Activated B cell treated with CpG ODN at 0.5 μM for 24 hours (primary cell): ENCODE results near the gene COPA. TPM values are rescaled to one million over a fixed set of nuclear protein-coding genes. Genes with fewer than 3 reads are reported as not detected.

Experiments
- ATAC-seq: fragments of 200-7000 bp; cut with Tn5 transposase; one replicate; pipeline ENCODE4 v1.10.0; 2021; ENCODE audit warnings: low read depth, mild to moderate bottlenecking, moderate library complexity
- CTCF ChIA-PET: fragments of 350-600 bp; sonication (Branson Sonifier 250); formaldehyde crosslinking; loops from one replicate; lab custom pipeline; 2021; ENCODE audit warnings: antibody characterized with exemption; lab: Charles Lee
- POLR2A ChIA-PET: fragments of 350-600 bp; sonication (Branson Sonifier 250); formaldehyde crosslinking; loops from one replicate; lab custom pipeline; 2021; ENCODE audit warnings: antibody characterized with exemption; lab: Charles Lee
- DNase-seq: peaks from one replicate; pipeline ENCODE4 v3.0.0; 2022
- H3K27ac Mint-ChIP-seq: one replicate; pipeline ENCODE4 v1.8.0; 2020; ENCODE audit warnings: mixed read lengths
- H3K27me3 Mint-ChIP-seq: one replicate; pipeline ENCODE4 v1.8.0; 2021; ENCODE audit warnings: mixed read lengths
- H3K36me3 Mint-ChIP-seq: one replicate; pipeline ENCODE4 v1.8.0; 2021; ENCODE audit warnings: low read depth, mixed read lengths
- H3K4me1 Mint-ChIP-seq: one replicate; pipeline ENCODE4 v1.8.0; 2021; ENCODE audit warnings: mixed read lengths
- H3K4me3 Mint-ChIP-seq: one replicate; pipeline ENCODE4 v1.8.0; 2020; ENCODE audit warnings: mild to moderate bottlenecking, mixed read lengths
- H3K9me3 Mint-ChIP-seq: one replicate; pipeline ENCODE4 v1.8.0; 2020; ENCODE audit warnings: mixed read lengths
- intact Hi-C: fragments of 100-400 bp; cut with micrococcal nuclease; formaldehyde crosslinking; loops from one replicate; pipeline ENCODE4 v1.15.1; 2024
- total RNA-seq: library from RNA; stranded (reverse); gene quantifications from 2 replicates; pipeline ENCODE4 v1.2.3, GENCODE V29; 2022
- TF ChIP-seq, protein P1 (sequence below): fragments of 200-600 bp; IDR thresholded peaks from one replicate; pipeline ENCODE4 v1.8.0; 2022; ENCODE audit warnings: antibody characterized with exemption, mild to moderate bottlenecking

COPA gene
- total RNA-seq, 1 donor from 2014 or later, result 174 TPM

DNA sequence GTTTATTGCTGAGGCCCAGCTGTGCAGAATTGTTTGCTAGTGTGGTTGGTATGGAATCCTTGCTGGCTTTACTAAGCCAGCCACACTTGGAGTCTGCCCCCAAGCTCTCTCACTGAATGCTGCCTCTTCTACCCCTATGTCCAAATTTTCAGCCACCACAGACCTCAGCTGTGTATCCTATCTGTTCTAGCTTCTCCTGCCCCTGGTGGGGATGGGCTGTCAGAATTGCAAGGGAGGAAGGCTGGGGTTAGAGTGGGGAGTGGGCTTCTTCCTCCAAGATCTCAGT lies 28.2 kb upstream of the COPA start:
- H3K27ac Mint-ChIP-seq, result no peak overlapping the region
- ATAC-seq, result no peak
- TF ChIP-seq, protein P1, sequence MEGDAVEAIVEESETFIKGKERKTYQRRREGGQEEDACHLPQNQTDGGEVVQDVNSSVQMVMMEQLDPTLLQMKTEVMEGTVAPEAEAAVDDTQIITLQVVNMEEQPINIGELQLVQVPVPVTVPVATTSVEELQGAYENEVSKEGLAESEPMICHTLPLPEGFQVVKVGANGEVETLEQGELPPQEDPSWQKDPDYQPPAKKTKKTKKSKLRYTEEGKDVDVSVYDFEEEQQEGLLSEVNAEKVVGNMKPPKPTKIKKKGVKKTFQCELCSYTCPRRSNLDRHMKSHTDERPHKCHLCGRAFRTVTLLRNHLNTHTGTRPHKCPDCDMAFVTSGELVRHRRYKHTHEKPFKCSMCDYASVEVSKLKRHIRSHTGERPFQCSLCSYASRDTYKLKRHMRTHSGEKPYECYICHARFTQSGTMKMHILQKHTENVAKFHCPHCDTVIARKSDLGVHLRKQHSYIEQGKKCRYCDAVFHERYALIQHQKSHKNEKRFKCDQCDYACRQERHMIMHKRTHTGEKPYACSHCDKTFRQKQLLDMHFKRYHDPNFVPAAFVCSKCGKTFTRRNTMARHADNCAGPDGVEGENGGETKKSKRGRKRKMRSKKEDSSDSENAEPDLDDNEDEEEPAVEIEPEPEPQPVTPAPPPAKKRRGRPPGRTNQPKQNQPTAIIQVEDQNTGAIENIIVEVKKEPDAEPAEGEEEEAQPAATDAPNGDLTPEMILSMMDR, result no peak
- H3K4me3 Mint-ChIP-seq, result no peak overlapping the region
- intact Hi-C loops, result no loop called here
- H3K36me3 Mint-ChIP-seq, result no peaks in the 10 kb centered on the region
- H3K27me3 Mint-ChIP-seq, result no peaks in the 10 kb centered on the region
- ChIA-PET POLR2A (no interaction called here), CTCF (no interaction called here)
- DNase-seq, result no peak
- H3K4me1 Mint-ChIP-seq, result peaks cover 19% of the 10 kb centered on the region
- H3K9me3 Mint-ChIP-seq, result no peaks in the 10 kb centered on the region

DNA sequence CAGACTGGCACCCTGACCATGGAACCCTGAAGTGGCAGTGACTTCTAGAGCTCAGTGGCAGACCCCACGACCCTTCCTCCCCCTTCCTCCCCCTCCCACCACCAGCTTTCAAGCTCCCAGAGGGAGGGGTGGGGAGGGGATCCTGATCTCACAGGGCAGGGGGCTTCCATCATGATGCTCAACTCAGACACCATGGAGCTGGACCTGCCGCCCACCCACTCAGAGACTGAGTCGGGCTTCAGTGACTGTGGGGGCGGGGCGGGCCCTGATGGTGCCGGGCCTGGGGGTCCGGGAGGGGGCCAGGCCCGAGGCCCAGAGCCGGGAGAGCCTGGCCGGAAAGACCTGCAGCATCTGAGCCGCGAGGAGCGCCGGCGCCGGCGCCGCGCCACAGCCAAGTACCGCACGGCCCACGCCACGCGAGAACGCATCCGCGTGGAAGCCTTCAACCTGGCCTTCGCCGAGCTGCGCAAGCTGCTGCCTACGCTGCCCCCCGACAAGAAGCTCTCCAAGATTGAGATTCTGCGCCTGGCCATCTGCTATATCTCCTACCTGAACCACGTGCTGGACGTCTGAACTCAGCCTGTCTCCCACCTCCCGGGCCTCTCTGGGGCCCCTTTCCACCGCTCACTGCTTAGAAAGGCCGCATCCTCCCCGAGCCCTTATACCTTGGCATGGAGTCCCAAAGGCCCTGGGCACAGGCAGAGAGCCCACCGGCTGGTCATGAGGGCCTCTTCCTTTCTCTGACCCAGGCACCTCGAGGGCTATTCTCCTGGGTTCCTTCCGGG lies 27.7 kb upstream of the COPA start:
- POLR2A ChIA-PET, result no interaction called here
- no peaks in the 10 kb centered on the region for H3K27me3 Mint-ChIP-seq

DNA sequence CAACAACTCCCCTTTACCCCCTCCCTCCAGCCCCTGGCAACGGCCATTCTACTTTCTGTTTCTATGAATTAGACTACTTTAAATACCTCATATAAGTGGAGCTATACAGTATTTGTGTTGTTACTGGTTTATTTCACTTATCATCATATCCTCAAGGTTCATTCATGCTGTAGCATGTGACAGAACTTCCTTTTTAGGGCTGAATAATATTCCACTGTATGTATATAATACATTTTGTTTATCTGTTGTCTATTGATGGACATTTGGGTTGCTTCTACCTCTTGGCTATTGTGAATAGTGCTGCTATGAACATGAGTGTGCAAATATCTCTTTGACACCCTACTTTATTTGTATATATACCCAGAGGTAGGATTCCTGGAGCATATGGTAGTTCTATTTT lies 26.0 kb upstream of the COPA start:
- no peaks in the 10 kb centered on the region for H3K9me3 Mint-ChIP-seq
- intact Hi-C loops, result no loop called here
- H3K36me3 Mint-ChIP-seq, result no peaks in the 10 kb centered on the region
- ATAC-seq, result no peak
- ChIA-PET POLR2A (no interaction called here), CTCF (no interaction called here)
- DNase-seq, result no peak
- no peaks in the 10 kb centered on the region for H3K4me1 Mint-ChIP-seq
- no peak overlapping the region for H3K4me3 Mint-ChIP-seq
- no peak overlapping the region for H3K27ac Mint-ChIP-seq
- no peaks in the 10 kb centered on the region for H3K27me3 Mint-ChIP-seq
- TF ChIP-seq, protein P1, result no peak

More for the DNA sequence above, 27.7 kb upstream of the COPA start:
- TF ChIP-seq, protein P1, result no peak
- H3K9me3 Mint-ChIP-seq, result no peaks in the 10 kb centered on the region
- no peak overlapping the region for H3K4me3 Mint-ChIP-seq
- CTCF ChIA-PET, result no interaction called here
- ATAC-seq (no peak), DNase-seq (no peak)
- H3K36me3 Mint-ChIP-seq, result no peaks in the 10 kb centered on the region
- H3K27ac Mint-ChIP-seq, result no peak overlapping the region
- H3K4me1 Mint-ChIP-seq, result peaks cover 14% of the 10 kb centered on the region
- intact Hi-C loops, result no loop called here

DNA sequence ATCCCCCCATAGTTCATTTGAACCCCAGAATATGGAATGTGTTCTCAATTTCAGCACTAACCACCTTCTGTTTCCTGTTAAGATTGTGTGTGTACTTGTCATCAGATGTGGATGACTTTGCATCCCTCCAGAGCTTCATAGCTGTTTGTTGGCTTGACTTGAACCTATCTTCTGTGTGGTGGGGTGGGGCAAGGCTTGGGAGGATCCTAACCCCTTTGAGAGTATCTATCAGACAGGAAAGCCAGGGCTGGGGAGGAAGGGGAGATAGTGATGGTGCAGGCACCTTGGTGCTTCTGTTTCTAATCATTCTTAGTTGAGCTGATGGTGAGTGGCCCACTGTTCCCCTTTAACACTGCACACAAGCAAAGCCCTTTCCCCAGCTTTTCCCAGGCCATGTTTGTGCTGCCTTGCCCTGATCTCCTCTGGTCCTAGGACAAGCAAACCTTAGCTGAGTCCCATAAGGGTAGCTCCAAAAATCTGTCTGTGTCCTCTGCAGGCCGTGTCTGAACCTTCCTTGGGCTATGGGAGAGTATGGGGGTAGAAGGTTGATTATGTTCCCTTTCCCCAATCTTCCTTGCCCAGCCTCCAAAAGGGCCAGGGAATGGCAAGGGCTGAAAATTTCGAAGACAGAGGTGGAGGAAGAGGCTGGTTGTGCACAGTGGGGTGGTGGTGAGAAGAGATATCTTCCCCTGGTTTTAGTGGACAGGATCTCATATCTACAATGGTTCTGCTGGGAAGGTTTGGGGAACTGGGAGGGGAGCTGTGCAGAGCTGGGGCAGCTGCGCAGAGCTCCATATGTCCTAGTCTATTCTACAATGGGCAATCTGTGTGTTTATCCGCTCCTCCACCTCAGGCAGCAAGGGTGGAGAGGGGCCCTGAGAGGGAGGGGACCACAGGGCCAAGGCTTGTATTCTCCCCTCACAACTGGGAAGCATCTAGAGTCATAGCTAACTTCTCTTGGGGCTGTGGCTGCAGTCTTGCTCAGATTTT lies 25.2 kb upstream of the COPA start:
- Mint-ChIP-seq H3K36me3 (no peaks in the 10 kb centered on the region), H3K4me3 (no peak overlapping the region), H3K4me1 (no peaks in the 10 kb centered on the region), H3K9me3 (no peaks in the 10 kb centered on the region), H3K27ac (no peak overlapping the region), H3K27me3 (no peaks in the 10 kb centered on the region)
- ATAC-seq (no peak), DNase-seq (no peak)
- ChIA-PET CTCF (interaction anchor here (1.3 to 1.4 kb wide), 2 partner anchors 9 to 26 kb away, joined by 3 to 6 read pairs; no protein-coding TSS in a partner anchor), POLR2A (no interaction called here)
- TF ChIP-seq, protein P1, result no peak
- intact Hi-C loops, result no loop called here

DNA sequence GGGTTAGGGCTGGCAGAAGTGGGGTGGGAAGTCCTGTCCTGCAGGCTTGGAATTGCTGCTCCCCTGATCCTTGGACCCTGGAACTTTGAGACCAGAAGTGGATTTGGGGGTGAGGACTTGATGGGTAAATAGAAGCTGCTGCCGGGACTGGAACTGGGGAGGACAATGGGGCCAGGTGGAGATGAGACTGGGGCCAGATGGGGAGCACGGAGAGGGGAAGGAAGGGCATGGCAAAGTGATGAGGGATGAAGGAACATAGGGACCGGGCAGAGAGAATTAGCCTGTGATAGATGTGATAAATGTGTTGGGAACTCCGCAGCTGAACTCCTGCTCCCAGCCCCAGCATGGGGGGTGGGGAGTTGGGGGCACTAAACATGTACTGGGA lies 24.5 kb upstream of the COPA start:
- H3K36me3 Mint-ChIP-seq, result no peaks in the 10 kb centered on the region
- no peaks in the 10 kb centered on the region for H3K9me3 Mint-ChIP-seq
- H3K4me1 Mint-ChIP-seq, result no peaks in the 10 kb centered on the region
- POLR2A ChIA-PET, result no interaction called here
- intact Hi-C loops, result no loop called here
- CTCF ChIA-PET, result interaction anchor here (1.3 to 1.4 kb wide), 2 partner anchors 9 to 26 kb away, joined by 3 to 6 read pairs; no protein-coding TSS in a partner anchor
- no peak overlapping the region for H3K27ac Mint-ChIP-seq
- ATAC-seq (no peak), DNase-seq (no peak)
- H3K27me3 Mint-ChIP-seq, result no peaks in the 10 kb centered on the region
- no peak overlapping the region for H3K4me3 Mint-ChIP-seq
- TF ChIP-seq, protein P1, result no peak
